GM12873 (cell line): ENCODE data around the gene CDC42EP2.

Experiments used
- CTCF ChIP-seq: IDR thresholded peaks from 2 replicates; pipeline ENCODE4 v1.5.1; 2012; ENCODE audit warnings: low read depth, mild to moderate bottlenecking, moderate library complexity, low read length, control low read depth; ENCODE audit not compliant: insufficient read depth; ENCODE audit errors: missing control alignments

CDC42EP2 gene

GRCh38 chr11:65314501-65315203, at the start of gene CDC42EP2:
Gene CDC42EP2, plus strand, starts transcription at chr11:65314866. Its CDS starts 6,033 bp downstream, at chr11:65320899.
- TF ChIP-seq CTCF = no peak

GRCh38 chr11:65266210-65266609, 48.5 kb upstream of the CDC42EP2 start:
- no peak for TF ChIP-seq CTCF

- TF ChIP-seq CTCF = peak; percentile 63
These were observed 39.7 kb upstream of the CDC42EP2 start for GRCh38 chr11:65274735-65275682.

DNA sequence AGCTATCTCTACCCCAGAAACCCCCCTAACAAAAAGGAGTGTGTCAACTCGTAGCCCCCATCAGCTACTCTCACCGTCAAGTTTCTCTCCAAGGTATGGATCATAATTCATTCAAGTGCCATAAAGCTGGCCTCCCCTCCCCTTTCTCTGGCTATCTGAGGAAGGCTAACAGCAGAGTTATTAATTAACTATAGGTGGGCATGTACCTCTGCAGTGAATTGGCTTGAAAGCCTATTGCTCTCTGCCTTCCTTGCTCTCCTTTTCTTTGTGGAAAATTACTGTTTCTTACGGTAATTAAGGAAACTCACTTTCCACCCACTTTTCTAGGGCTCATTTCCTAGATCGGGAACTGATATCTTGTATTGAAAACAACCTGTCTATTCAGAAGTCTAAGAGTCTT, 38.8 kb upstream of the CDC42EP2 start:
- no peak for TF ChIP-seq CTCF

GRCh38 chr11:65277631-65278277, 36.9 kb upstream of the CDC42EP2 start:
- no peak for TF ChIP-seq CTCF

DNA sequence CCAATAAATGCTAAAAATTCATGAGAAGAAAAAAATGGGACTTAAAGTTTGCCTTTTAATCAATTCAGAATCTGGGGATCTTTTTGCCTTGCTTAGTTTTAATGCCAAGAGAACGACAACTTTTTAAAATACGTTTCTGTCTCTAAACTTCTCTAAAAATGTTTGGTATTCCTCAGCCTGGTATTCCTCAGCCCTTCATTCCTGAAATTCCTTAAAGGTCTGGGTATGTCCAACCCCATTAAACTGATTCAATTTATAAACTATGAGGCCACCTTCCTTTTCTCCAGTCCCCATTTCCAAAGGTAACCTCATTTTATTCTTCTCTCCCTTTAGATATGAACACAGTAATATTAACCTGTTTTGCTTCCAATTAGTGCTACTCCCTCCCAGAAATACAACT, 36.3 kb upstream of the CDC42EP2 start:
- TF ChIP-seq CTCF = no peak

DNA sequence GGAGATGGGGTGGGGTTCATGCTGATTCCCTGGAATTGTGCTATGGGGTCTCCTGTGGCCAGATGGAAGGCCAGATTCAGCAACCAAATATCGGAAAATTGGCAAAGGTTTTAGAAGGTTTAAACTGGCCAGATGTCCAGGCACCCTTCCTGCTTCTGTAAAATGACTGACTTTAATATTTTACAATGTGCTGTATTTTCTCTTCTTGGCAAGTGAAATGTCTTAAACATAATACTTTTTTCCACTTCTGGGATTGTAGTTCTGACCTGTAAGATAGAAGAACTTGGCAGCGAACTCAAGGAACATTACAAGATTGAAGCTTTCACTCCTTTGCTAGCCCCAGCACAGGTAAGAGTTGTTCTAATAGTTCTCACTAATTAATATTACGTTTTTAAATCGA, 35.4 kb upstream of the CDC42EP2 start:
- TF ChIP-seq CTCF = no peak
